HG03460 (cell line): ENCODE measurements around the gene EN1.

Experiments used
- ATAC-seq: cut with Tn5 transposase; IDR thresholded peaks from one replicate; pipeline ENCODE4 v1.9.1; 2021; ENCODE audit not compliant: unreplicated experiment

EN1 gene

DNA sequence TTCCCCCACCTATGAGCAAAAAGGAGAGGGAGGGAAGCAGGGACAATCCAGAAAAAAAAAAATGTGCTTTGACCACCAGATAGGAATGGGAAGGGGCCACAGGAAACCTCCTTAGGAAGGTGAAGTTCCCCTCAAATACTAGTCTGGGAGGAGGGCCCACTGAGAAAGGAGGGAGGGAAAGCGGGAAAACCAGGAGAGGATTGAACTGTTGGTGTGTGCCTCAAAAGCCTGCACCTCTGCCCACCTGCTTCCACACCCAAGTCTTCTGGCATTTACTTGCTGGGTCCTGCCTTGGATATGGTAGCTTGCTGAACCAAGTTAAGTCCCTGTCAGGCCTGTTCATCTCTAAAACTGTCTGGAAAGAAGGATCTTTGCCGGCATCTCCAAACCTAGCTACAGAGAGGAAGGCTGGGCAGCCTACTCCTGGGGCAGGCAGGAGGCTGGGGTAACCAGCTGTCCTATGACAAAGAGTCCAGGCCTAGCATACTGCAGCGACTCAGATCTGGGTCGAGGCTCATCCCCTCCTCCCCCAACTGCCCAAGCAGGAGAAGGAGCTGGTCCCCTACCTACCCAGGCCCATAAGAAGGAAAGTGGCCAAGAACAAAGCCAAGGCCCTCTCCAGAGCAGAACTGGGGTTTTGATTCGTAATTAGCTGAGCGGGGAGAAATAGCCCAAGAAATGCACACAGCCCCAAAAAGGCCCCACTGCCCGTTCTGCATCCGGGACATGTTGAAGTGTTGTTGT, 3.0 kb downstream of the EN1 start:
- ATAC-seq = no peak

GRCh38 chr2:118843483-118844132, 3.8 kb downstream of the EN1 start:
- no peak for ATAC-seq

DNA sequence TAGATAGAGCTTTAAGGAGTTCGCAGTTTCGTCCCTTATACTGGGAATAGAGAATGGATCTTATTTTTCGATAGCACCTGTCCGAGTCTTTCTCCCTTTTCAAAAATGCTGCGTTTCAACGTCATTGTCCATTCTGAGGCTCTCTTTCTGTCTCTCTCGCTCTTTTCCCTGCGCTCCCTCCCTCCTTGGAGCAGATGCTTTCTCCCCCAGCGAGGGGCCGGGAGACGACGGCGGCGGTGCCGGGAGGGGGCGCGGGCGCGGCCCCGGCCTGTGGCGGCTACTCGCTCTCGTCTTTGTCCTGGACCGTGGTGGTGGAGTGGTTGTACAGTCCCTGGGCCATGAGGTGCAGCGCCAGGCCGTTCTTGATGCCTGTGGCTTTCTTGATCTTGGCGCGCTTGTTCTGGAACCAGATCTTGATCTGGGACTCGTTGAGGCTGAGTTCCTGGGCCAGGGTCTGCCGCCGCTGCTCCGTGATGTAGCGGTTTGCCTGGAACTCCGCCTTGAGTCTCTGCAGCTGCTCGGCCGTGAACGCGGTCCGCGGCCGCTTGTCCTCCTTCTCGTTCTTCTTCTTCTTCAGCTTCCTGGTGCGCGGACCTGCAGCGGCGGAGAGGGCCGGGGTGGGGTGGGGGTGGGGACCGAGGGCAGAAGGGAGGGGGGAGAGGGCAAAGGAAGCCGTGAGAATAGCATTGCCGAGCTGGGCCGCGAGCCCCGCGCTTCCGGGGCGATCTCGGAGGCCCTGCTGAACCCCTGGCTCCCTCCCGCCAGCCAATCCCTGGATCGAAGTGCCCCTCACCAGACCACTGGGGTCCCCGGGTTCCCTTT, 4.6 kb downstream of the EN1 start:
- no peak for ATAC-seq

DNA sequence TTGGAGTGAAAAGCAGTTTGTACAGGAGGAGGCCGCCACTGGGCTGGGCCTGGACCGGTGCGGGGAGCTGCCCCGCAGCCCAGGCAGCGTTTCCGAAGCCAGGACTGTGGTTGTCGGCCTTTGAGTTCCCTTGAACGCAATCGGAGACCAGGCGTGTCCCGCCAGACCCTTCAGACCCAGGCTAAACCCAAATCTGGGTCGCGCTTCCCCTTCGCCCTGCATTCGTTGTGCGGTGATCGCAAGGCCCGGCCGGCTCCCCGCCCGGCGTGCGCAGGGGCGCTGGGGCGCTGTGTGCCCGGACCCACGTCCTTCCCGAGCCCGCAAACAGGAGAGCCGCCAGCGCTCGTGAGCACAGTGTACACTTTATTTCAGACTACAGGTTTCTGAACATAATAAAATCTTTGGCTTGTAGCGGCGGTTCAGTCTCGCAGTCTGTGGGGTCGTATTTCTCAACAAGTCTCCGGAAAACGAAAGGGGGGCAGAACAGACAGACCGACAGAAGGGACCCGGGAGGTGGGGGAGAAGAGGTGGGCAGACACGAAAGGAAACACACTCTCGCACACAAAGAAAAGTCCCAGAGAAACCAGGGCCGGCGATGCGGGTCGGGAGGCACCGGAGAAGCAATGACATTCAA, 5.5 kb downstream of the EN1 start:
- ATAC-seq = no peak

GRCh38 chr2:118841450-118841827, 6.0 kb downstream of the EN1 start:
- ATAC-seq = no peak

DNA sequence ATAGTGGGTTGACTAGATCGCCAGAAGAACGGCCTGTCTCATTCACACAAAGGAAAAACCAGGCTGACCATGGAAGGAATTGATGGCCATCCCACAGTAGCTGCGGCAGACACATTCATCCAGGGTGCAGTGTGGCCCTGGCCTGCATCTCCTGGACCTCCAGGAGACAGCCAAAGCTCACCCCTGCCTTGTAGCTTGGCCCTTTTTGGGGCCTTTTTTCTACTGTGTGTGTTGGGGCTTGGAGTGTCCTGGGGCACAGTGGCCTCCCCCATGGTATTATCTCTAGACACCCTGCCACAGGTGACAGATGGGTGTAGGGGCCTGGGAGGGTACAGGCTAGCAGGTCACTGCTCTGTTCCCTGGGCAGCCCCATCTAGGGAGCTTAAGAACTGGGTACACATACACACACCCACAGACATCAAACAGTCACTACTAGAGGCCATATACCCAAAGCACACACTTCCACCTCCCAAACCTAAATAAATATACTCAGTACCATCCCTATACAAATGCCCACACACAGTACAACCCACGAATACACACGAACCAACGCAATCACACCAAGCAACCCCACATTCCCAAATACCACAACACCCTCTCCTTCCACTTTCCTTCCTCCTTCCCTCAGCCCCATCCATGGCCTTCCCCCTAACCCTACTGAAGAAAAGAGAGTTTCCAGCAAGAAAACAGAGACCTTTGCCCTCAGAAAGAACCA, 8.6 kb downstream of the EN1 start:
- no peak for ATAC-seq

DNA sequence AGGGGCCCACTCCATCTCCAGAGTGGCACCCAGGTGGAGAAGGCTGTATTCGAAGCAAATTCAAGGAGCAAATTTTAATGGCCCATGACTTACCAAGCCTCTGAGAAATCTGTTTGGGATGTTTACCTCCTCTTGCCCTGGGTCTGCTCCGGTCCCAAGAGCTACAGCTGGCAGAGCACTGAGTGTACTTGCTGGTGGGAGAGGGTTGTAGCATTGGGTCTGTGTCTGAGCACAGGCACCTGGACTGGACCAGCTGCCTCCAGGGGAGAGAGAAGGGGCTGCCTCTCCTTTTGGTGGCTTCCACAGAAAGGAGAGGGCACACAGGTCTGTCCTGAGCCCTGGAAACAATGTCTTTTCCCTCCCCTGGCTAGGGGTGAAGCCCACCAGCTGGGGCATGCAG, 9.8 kb downstream of the EN1 start:
- no peak for ATAC-seq

DNA sequence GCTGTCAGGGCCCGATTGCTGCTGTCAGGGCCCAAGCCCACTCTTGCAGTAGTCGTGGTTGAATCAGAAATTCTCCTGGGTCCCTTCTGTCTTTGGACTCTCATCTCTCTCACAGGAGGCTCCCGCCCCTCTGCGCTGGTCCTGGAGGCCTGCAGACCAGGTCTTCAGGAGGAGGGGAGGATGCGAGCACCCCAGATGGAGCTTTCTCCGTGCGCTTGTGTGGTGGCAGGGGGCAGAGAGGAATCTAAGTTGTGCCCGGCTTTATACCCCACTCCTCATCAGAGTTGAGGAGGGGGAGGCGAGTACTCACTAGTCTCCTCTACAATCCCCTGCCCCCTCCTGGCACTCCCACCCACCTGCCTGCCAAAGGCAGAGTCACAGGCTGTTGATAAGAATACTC, 10.4 kb downstream of the EN1 start:
- no peak for ATAC-seq

- ATAC-seq = no peak
Measured at GRCh38 chr2:118836411-118836930, 11.0 kb downstream of the EN1 start.

GRCh38 chr2:118835746-118836410, 11.6 kb downstream of the EN1 start:
- ATAC-seq = no peak

DNA sequence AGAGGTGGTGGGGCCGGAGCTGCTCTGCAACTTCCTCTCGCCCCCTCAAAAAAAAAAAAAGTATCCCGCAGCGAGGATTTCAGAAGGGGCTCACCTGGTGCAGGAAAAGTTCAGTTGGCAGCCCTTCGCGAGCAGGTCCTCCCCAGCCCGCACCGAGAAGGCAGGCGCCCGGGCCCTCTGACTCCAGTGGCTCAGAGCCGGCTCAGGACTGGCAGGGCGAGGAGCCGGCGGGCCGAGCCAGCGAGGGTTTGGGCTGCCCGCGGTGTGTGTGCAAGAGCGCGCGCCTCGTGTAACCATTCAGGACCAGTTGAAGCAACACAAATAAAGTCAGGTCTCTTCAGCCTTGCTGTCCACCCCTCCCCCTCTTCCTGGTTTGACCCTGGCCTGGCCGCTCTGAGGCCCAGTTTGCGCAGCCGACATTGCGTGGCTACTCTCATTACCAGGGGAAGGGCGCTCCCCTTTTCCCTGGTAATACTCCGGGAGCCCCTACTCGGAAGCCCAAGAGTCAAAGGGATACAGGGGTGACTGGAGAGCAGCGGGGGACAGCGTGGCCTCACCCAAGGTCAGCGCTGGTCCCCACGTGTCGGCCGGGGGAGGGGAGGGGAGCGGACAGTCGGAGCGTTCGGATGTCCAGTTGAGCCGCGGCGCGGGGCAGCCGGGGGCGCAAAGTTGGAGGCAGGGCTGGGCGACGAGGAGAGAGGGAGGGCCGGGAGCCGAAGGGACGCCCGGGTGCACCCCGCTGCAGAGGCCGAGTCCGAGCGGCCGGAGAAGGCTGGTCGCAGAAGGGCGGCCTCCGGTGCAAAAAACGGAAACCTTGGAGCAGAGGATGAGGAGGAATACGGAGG, 12.3 kb downstream of the EN1 start:
- no peak for ATAC-seq

DNA sequence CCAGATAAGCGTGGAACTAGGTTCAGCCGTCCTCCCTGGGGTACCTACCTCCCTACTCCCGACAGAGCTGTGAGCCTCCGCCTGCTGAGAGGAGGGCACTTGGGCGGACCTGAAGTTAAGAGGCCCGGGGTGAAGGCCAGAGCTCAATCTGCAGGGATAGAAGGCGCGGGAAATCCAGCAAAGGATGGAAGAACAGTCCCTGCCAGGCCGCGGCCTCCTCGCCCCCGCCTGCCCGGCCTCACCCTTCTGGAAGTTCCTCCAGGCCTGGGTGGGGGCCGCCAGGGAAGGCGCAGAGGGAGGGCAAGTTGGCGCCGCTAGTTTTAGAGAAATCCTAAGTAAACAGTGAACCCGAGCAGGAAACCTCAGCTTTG, 13.0 kb downstream of the EN1 start:
- ATAC-seq = no peak

DNA sequence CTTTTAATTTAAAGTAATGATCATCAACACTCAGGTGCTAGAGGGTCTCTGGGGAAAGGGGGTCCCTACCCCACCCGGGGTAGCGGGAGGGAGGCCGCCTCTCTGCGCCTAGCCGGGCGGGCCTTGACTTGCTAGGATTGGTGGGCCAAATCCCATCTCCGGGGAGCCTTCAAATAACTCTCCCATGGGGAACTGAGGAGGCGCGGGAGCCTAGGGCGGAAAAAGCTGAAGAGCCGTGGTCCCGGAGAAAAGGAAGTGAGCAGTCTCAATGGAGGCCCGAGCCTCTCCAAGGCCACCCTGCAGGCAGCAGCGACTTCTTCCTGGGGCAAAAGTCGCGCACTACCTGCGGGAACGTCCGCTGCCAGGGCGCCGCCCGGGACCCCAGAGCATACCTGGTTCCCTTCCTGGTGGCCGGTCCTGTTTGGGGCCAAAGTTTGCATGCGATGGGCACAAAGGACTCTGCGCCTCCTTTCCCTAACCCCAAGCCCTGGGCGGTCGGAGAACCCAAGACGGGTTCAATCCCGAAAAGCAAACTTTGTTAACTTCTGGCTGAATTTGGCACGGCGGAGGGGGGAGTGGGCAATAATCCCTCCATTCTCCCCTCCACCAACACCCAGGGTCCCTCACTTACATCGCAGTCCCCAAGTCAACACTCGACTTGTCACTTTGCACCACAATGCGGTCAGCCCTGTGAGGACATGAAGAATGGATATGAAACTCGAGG, 13.6 kb downstream of the EN1 start:
- ATAC-seq = no peak

GRCh38 chr2:118832791-118833715, 14.4 kb downstream of the EN1 start:
- ATAC-seq = no peak

GRCh38 chr2:118832071-118832790, 15.2 kb downstream of the EN1 start:
- no peak for ATAC-seq

GRCh38 chr2:118830881-118831280, 16.6 kb downstream of the EN1 start:
- no peak for ATAC-seq

DNA sequence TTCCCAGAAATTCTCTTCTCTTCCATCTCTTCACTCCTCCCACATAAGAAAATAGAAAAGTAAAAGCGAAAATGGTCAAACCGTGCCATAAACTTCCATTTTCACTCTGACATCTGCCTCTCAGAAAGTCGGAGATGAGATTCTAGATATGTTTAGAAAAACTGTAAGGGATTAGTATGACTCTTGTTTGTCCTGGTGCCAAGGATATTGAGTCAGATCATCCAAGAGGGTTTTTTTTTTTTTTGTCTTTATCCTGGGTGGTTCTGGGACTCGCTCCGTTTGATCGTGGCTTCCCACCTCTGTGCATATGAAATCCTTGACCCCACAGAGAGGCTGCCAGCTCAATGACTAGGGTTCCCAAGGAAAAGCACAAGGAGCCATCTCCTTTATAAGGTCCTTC, 17.3 kb downstream of the EN1 start:
- no peak for ATAC-seq
